IPS-15b (cell line): Measurements from ENCODE around the gene ELFN1.

Experiments
- H3K27me3 ChIP-seq: one replicate; pipeline ENCODE4 v1.6.1; 2013; ENCODE audit warnings: low read length; ENCODE audit not compliant: control insufficient read depth, insufficient read depth
- H3K36me3 ChIP-seq: one replicate; pipeline ENCODE4 v1.6.1; 2013; ENCODE audit warnings: low read length; ENCODE audit not compliant: control insufficient read depth, insufficient read depth
- H3K4me1 ChIP-seq: one replicate; pipeline ENCODE4 v1.6.1; 2013; ENCODE audit warnings: mild to moderate bottlenecking, low read length; ENCODE audit not compliant: control insufficient read depth, insufficient read depth
- H3K4me3 ChIP-seq: one replicate; pipeline ENCODE4 v1.5.1; 2013; ENCODE audit warnings: low read depth, low read length
- H3K9ac ChIP-seq: one replicate; pipeline ENCODE4 v1.6.1; 2013; ENCODE audit warnings: low read depth, mild to moderate bottlenecking, low read length
- H3K9me3 ChIP-seq: one replicate; pipeline ENCODE4 v1.6.1; 2013; ENCODE audit warnings: mild to moderate bottlenecking, low read length; ENCODE audit not compliant: control insufficient read depth, insufficient read depth

Gene ELFN1

DNA sequence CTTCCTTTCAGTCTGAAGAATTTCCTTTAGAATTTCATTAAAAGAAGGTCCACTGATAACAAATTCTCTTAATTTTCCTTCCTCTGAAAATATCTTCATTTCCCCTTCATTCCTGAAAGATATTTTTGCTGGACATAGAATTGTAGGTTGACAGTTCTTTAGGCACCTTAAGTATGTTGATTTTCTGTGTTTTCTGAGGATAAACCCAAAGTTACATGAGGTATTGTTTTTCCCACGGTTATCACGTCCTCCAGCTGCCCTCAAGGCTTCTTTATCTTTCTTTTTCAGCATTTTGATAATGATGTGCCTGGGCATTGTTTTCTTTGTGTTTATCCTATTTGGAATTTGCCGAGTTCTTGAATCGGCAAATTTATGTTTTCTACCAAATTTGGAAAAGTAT lies 105.3 kb downstream of the ELFN1 start:
- Histone ChIP-seq H3K36me3 (no peaks in the 10 kb centered on the region), H3K27me3 (no peaks in the 10 kb centered on the region), H3K9me3 (no peaks in the 10 kb centered on the region), H3K9ac (no peak overlapping the region), H3K4me3 (no peak overlapping the region), H3K4me1 (no peaks in the 10 kb centered on the region)

- no peaks in the 10 kb centered on the region for H3K9me3 ChIP-seq
- H3K27me3 ChIP-seq, result no peaks in the 10 kb centered on the region
- H3K4me3 ChIP-seq, result no peak overlapping the region
- H3K36me3 ChIP-seq, result no peaks in the 10 kb centered on the region
- H3K9ac ChIP-seq, result no peak overlapping the region
- no peaks in the 10 kb centered on the region for H3K4me1 ChIP-seq
Observed at GRCh38 chr7:1777122-1777521, 107.0 kb downstream of the ELFN1 start.

GRCh38 chr7:1779445-1779844 lies 109.4 kb downstream of the ELFN1 start:
- H3K27me3 ChIP-seq, result no peaks in the 10 kb centered on the region
- no peak overlapping the region for H3K9ac ChIP-seq
- no peak overlapping the region for H3K4me3 ChIP-seq
- H3K4me1 ChIP-seq, result no peaks in the 10 kb centered on the region
- H3K9me3 ChIP-seq, result no peaks in the 10 kb centered on the region
- H3K36me3 ChIP-seq, result no peaks in the 10 kb centered on the region

GRCh38 chr7:1781369-1781768 lies 111.3 kb downstream of the ELFN1 start:
- H3K4me3 ChIP-seq, result no peak overlapping the region
- H3K9me3 ChIP-seq, result no peaks in the 10 kb centered on the region
- no peaks in the 10 kb centered on the region for H3K27me3 ChIP-seq
- no peaks in the 10 kb centered on the region for H3K36me3 ChIP-seq
- no peaks in the 10 kb centered on the region for H3K4me1 ChIP-seq
- H3K9ac ChIP-seq, result no peak overlapping the region

DNA sequence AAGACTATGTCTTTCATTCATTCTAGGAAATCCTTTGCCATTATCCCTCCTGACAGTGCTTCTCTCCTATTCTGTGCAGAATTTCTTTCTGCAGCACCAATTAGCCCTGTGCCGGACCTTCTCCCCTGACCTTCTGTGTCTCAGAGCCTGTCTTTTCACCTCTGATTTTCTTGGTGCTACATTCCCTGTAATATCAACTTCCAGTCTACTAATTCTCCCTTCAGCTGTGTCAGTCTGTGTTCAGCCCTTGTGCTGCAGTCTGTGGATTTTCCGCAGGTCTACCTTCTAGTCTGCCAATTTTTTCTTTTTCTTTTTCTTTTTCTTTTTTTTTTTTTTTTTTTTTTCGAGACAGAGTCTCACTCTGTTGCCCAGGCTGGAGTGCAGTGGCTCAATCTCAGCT lies 115.8 kb downstream of the ELFN1 start:
- H3K9ac ChIP-seq, result no peak overlapping the region
- H3K9me3 ChIP-seq, result no peaks in the 10 kb centered on the region
- no peaks in the 10 kb centered on the region for H3K36me3 ChIP-seq

GRCh38 chr7:1787241-1787640 lies 117.2 kb downstream of the ELFN1 start:
- Histone ChIP-seq H3K27me3 (no peaks in the 10 kb centered on the region), H3K4me1 (no peaks in the 10 kb centered on the region), H3K9ac (no peak overlapping the region), H3K36me3 (no peaks in the 10 kb centered on the region), H3K9me3 (no peaks in the 10 kb centered on the region), H3K4me3 (no peak overlapping the region)

More for the DNA sequence above, 115.8 kb downstream of the ELFN1 start:
- Histone ChIP-seq H3K4me3 (no peak overlapping the region), H3K4me1 (no peaks in the 10 kb centered on the region), H3K27me3 (no peaks in the 10 kb centered on the region)

- no peaks in the 10 kb centered on the region for H3K9me3 ChIP-seq
- H3K9ac ChIP-seq, result no peak overlapping the region
- no peaks in the 10 kb centered on the region for H3K27me3 ChIP-seq
- no peak overlapping the region for H3K4me3 ChIP-seq
- H3K36me3 ChIP-seq, result no peaks in the 10 kb centered on the region
- no peaks in the 10 kb centered on the region for H3K4me1 ChIP-seq
Observed at GRCh38 chr7:1787681-1788235, 117.7 kb downstream of the ELFN1 start.

- no peaks in the 10 kb centered on the region for H3K36me3 ChIP-seq
- peaks cover 5% of the 10 kb centered on the region for H3K9me3 ChIP-seq
- no peaks in the 10 kb centered on the region for H3K4me1 ChIP-seq
- H3K27me3 ChIP-seq, result no peaks in the 10 kb centered on the region
- H3K4me3 ChIP-seq, result no peak overlapping the region
- H3K9ac ChIP-seq, result no peak overlapping the region
Observed at GRCh38 chr7:1794888-1795542, 124.9 kb downstream of the ELFN1 start.
